Sigmoid colon (tissue), 7 donors: ENCODE measurements around the gene CCDC71L. TPM values are rescaled to one million over a fixed set of nuclear protein-coding genes. Genes with fewer than 3 reads are reported as not detected.

Source experiments
- DNase-seq: peaks from one replicate; pipeline ENCODE4 v3.0.0-alpha.2; 2019
- H3K27ac ChIP-seq, 4 donors: fragments of 200-600 bp; sonication (generic); one replicate each; pipeline ENCODE4 v1.5.1; 2016 to 2019; ENCODE audit warnings: mild to moderate bottlenecking in 1 of 4
- H3K27me3 ChIP-seq, 3 donors: fragments of 200-600 bp; sonication (generic); one replicate each; pipeline ENCODE4 v1.5.1; 2019; ENCODE audit warnings: mild to moderate bottlenecking in 1 of 3
- H3K36me3 ChIP-seq, 4 donors: fragments of 200-600 bp; sonication (generic); one replicate each; pipeline ENCODE4 v1.5.1; 2016 to 2019
- H3K4me1 ChIP-seq, 4 donors: fragments of 200-600 bp; sonication (generic); one replicate each; pipeline ENCODE4 v1.5.1; 2017 to 2019
- H3K4me3 ChIP-seq, 4 donors: fragments of 200-600 bp; sonication (generic); one replicate each; pipeline ENCODE4 v1.5.1; 2017 to 2019; ENCODE audit warnings: mild to moderate bottlenecking in 2 of 4, moderate library complexity in 1 of 4
- H3K9me3 ChIP-seq, 4 donors: fragments of 200-600 bp in 3 of 4; sonication (generic) in 3 of 4; one replicate each; pipeline versions ENCODE4 v1.5.1 to v1.6.1; 2013 to 2019
- EP300 ChIP-seq, 4 donors: sonication (generic); formaldehyde crosslinking; IDR thresholded peaks; one replicate each; pipeline ENCODE4 v1.6.1; 2017; ENCODE audit warnings: antibody characterized with exemption in 4 of 4
- POLR2A ChIP-seq, 2 donors: fragments of 450-650 bp; IDR thresholded peaks; one replicate each; pipeline ENCODE4 v1.6.1; 2016; ENCODE audit warnings: antibody characterized with exemption in 2 of 2, mild to moderate bottlenecking in 2 of 2, moderate library complexity in 2 of 2
- POLR2AphosphoS5 ChIP-seq, 4 donors: sonication (generic); formaldehyde crosslinking; IDR thresholded peaks; one replicate each; pipeline ENCODE4 v1.6.1; 2017; ENCODE audit warnings: antibody characterized with exemption in 4 of 4
- WGBS, 2 donors: extraction: QIAGEN DNeasy Blood & Tissue Kit; methylation state at CpG; one replicate each; pipeline ENCODE4 v1.1.7; 2013; 5-methylcytosine and 5-hydroxymethylcytosine counted together
- intact Hi-C: fragments of 100-400 bp; cut with DNase I; formaldehyde crosslinking; loops from one replicate; pipeline ENCODE4 v1.15.1; 2023
- polyA plus RNA-seq, 3 donors: library from polyadenylated mRNA; stranded (reverse); fragments of 200-250 nt; gene quantifications; one replicate each; pipeline ENCODE4 v1.2.3, GENCODE V29; 2013
- total RNA-seq, 4 donors: library from RNA; depleted of rRNA; stranded (reverse); fragments of >200 nt; gene quantifications; one replicate each; pipeline ENCODE4 v1.1.0, GENCODE V29; 2016
- TF ChIP-seq, protein P1 (sequence below), 4 experiments: fragments of 450-650 bp in 3 of 4; fragments of 200-600 bp in 1 of 4; IDR thresholded peaks; one replicate each; pipeline ENCODE4 v1.5.1; 2016 to 2019; ENCODE audit warnings: antibody characterized with exemption in 4 of 4, mild to moderate bottlenecking in 3 of 4, moderate library complexity in 2 of 4
- donor health status: healthy with polysubstance abuse.
- donor health status: Bipolar disorder and iron deficiency.
- donor health status: healthy.

The CCDC71L gene
- total and polyA plus RNA-seq, 7 donors, result 8.3 to 84.0 (median 15.0) TPM

DNA sequence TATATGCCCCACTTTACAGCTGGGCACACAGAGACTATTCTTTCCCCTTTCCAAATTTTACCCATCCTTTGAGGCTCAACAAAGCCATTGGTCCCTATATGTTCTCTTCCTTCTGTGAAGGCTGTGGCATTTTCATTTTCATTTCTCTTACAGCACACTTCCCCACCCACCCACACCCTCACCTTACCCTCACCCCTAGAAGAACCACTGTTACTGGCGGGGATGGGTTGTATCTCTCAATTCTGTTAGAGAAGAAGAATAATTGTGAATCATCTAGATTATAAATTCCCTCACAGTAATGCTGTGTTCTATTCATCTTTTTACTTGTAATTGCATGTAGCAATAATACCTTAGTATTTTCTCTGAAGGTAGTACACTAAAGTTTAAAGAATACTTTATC, 10.2 kb upstream of the CCDC71L start:
- intact Hi-C loops, result no loop called here
- WGBS, 2 donors, result 88 to 94% methylated on average over 1 of the region's 1 CpG

DNA sequence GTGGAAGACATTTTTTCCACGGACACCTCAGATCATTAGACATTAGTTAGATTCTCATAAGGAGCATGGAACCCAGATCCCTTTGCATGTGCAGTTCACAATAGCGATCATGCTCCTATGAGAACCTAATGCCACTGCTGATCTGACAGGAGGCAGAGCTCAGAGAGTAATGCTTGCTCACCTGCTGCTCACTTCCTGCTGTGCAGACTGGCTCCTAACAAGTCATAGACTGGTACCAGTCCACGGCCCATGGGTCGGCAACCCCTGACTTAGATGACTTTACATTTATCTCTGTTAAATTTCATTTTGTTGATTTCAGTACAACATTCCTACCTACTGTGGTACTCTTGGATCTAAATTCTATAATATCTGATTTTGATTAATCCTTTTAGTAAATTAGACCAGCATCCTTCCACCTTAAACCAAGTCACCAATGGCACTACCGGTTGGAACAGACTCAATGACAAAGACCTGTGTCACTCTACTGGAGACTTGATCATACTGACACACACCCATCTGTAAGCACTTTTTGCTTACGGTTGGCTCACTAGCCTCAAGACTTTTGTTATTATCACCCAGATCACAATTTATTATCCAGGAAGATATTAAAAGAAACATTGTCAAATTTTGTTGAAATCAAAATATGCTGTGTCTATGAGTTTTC, 8.0 kb upstream of the CCDC71L start:
- intact Hi-C loops, result loop anchor here (10.0 kb wide), 1 partner anchor 376 kb away; the partner anchor contains the start of gene PRKAR2B
- no peaks in the 10 kb centered on the region for H3K36me3 ChIP-seq
- no peak for TF ChIP-seq POLR2AphosphoS5 (IDR thresholded peaks at IDR 0.05)
- no peak for TF ChIP-seq POLR2A (IDR thresholded peaks at IDR 0.05)
- H3K27ac ChIP-seq, result no peak overlapping the region
- DNase-seq, result no peak
- H3K27me3 ChIP-seq, result no peaks in the 10 kb centered on the region
- no peaks in the 10 kb centered on the region for H3K9me3 ChIP-seq
- H3K4me1 ChIP-seq, result no peaks in the 10 kb centered on the region
- WGBS, 2 donors, result 89 to 91% methylated on average over 6 of the region's 6 CpGs
- no peak overlapping the region for H3K4me3 ChIP-seq

More for the DNA sequence above, 10.2 kb upstream of the CCDC71L start:
- TF ChIP-seq POLR2AphosphoS5 (IDR thresholded peaks at IDR 0.05) (no peak), POLR2A (IDR thresholded peaks at IDR 0.05) (no peak), EP300 (IDR thresholded peaks at IDR 0.05) (no peak)
- TF ChIP-seq, protein P1, sequence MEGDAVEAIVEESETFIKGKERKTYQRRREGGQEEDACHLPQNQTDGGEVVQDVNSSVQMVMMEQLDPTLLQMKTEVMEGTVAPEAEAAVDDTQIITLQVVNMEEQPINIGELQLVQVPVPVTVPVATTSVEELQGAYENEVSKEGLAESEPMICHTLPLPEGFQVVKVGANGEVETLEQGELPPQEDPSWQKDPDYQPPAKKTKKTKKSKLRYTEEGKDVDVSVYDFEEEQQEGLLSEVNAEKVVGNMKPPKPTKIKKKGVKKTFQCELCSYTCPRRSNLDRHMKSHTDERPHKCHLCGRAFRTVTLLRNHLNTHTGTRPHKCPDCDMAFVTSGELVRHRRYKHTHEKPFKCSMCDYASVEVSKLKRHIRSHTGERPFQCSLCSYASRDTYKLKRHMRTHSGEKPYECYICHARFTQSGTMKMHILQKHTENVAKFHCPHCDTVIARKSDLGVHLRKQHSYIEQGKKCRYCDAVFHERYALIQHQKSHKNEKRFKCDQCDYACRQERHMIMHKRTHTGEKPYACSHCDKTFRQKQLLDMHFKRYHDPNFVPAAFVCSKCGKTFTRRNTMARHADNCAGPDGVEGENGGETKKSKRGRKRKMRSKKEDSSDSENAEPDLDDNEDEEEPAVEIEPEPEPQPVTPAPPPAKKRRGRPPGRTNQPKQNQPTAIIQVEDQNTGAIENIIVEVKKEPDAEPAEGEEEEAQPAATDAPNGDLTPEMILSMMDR (IDR thresholded peaks at IDR 0.05), result no peak
- Histone ChIP-seq H3K4me1 (no peaks in the 10 kb centered on the region), H3K27me3 (no peaks in the 10 kb centered on the region), H3K27ac (no peak overlapping the region), H3K36me3 (no peaks in the 10 kb centered on the region), H3K9me3 (no peaks in the 10 kb centered on the region), H3K4me3 (no peak overlapping the region)
- no peak for DNase-seq

DNA sequence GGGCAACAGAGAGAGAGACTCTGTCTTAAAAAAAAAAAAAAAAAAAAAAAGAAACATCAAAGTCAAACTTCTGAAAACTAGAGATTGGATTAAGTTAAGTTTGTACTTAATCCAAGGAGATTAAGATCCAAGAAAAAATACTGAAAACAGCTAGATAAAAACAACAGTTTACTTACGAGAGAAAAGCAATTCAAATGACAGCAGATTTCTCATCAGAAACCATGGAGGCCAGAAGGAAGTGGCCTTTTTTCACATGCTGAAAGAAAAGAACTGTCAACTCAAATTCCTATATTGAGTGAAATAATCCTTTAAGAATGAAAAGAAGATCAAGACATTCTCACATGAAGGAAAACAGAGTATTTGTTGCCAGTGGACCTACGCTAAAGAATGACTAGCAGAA, 5.4 kb upstream of the CCDC71L start:
- H3K4me3 ChIP-seq, result no peak overlapping the region
- DNase-seq, result no peak
- TF ChIP-seq POLR2A (IDR thresholded peaks at IDR 0.05) (no peak), EP300 (IDR thresholded peaks at IDR 0.05) (no peak), POLR2AphosphoS5 (IDR thresholded peaks at IDR 0.05) (no peak)
- TF ChIP-seq, protein P1 (IDR thresholded peaks at IDR 0.05), result no peak
- H3K27ac ChIP-seq, result no peak overlapping the region
- no peaks in the 10 kb centered on the region for H3K36me3 ChIP-seq
- WGBS, 2 donors, result 91 to 94% methylated on average over 2 of the region's 2 CpGs
- no peaks in the 10 kb centered on the region for H3K9me3 ChIP-seq
- intact Hi-C loops, result loop anchor here (10.0 kb wide), 1 partner anchor 378 kb away; the partner anchor contains the start of gene PRKAR2B
- H3K27me3 ChIP-seq, result no peaks in the 10 kb centered on the region
- no peaks in the 10 kb centered on the region for H3K4me1 ChIP-seq

DNA sequence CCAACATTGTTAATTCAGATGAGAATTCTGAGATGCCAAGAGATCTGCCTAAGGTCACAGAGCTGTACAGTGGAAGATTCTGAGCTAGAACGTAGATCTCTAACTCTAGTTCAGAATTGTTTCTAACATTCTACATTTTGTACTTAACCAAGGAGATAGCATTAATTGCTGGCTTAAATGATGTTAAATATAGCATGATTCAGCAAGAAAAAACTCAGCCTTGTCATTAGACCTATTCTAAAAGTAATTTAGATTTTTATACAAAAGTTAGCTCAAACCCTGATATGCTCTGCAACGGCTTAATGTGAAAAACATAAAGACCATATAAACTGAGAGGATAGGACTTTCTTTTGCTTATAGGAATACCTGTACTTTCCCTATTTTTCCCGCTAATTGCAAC, 3.4 kb upstream of the CCDC71L start:
- no peak for DNase-seq
- H3K27me3 ChIP-seq, result no peaks in the 10 kb centered on the region
- no peak overlapping the region for H3K4me3 ChIP-seq
- H3K36me3 ChIP-seq, result no peaks in the 10 kb centered on the region
- 80 to 96% methylated on average over 3 of the region's 3 CpGs for WGBS, 2 donors
- peaks cover 0 to 5% (median 2%) of the 10 kb centered on the region in 4 donors for H3K4me1 ChIP-seq
- peak overlapping the region in 1 of 4 donors; percentile 14 for H3K27ac ChIP-seq
- intact Hi-C loops, result loop anchor here (5.0 to 10.0 kb wide), 4 partner anchors 377 to 488 kb away; partner anchors contain the start of gene PRKAR2B
- TF ChIP-seq, protein P1 (IDR thresholded peaks at IDR 0.05), result no peak
- TF ChIP-seq EP300 (IDR thresholded peaks at IDR 0.05) (no peak), POLR2AphosphoS5 (IDR thresholded peaks at IDR 0.05) (no peak), POLR2A (IDR thresholded peaks at IDR 0.05) (no peak)
- H3K9me3 ChIP-seq, result no peaks in the 10 kb centered on the region

DNA sequence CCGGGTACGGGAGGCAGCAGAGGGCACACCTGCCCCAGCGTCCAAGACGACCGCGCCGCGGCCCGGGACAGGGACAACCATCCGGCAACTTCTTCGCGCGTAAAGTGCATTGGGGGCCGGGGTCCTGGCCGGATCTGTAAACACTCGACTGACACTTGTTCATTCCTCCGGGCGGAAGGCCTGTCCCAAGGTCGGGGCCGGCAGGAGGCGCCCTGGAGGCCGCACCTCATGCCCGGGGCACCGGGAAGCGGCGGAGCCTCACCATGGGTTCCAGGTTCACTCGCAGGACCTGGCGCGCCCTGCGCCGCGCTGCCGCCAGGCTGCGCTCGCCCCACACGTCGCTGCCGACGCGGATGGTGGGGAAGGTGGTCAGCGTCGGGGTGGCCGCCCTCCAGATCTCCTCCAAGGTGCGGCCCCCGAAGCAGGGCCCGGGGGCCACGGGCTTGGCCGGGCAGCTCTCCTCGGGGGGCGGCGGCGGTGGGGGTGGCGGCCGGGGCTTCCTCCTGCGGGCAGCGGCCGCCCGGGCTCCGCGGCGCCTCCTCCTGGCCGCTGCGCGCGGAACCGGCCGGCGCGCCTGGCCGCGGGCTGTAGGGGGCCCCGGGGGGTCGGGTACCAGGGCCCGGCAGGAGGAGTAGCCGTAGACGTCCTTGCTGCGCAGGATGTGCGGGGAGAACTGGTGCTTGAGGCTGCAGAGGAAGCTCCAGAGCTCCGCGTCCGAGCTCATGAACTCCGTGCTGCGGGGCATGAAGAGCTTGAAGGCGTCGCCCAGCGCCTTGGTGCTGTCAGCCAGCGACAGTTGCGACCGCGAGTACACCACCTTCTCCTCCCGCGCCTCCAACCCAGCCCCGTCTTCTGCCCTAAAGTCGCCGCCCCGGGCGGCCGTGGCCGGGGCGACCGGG, 746 bp downstream of the CCDC71L start:
- H3K9me3 ChIP-seq, result no peaks in the 10 kb centered on the region
- peaks cover 0 to 28% (median 20%) of the 10 kb centered on the region in 4 donors for H3K4me1 ChIP-seq
- peak overlapping the region; percentile 70 to 90 (median 76) for H3K4me3 ChIP-seq
- TF ChIP-seq, protein P1 (IDR thresholded peaks at IDR 0.05), result peak; percentile 6 to 82 (median 50)
- no peak for TF ChIP-seq EP300 (IDR thresholded peaks at IDR 0.05)
- peak in 3 of 4 donors; percentile 18 to 37 (median 22) for TF ChIP-seq POLR2AphosphoS5 (IDR thresholded peaks at IDR 0.05)
- no peak for TF ChIP-seq POLR2A (IDR thresholded peaks at IDR 0.05)
- DNase-seq, result peak; percentile 86
- WGBS, 2 donors, result 0% methylated on average over 101 of the region's 101 CpGs
- H3K27me3 ChIP-seq, result no peaks in the 10 kb centered on the region
- intact Hi-C loops, result loop anchor here (1.0 to 10.0 kb wide), 6 partner anchors 76 to 492 kb away; partner anchors contain the start of gene PRKAR2B
- no peaks in the 10 kb centered on the region for H3K36me3 ChIP-seq
- peak overlapping the region; percentile 93 to 97 (median 94) for H3K27ac ChIP-seq
